H9 (cell line): Measurements from ENCODE around the gene UPF3A. TPM values are rescaled to one million over a fixed set of nuclear protein-coding genes. Genes with fewer than 3 reads are reported as not detected.

Experiments
- DNase-seq: peaks from one replicate; pipeline ENCODE4 v3.0.0-alpha.2; 2017
- H2AFZ ChIP-seq: one replicate; pipeline ENCODE4 v1.6.1; 2013; ENCODE audit warnings: mild to moderate bottlenecking, low read length, control low read depth, moderate library complexity
- H2AK5ac ChIP-seq: 2 replicates; pipeline ENCODE4 v1.6.1; 2013; ENCODE audit warnings: low read length, control low read depth, mixed read lengths; ENCODE audit not compliant: insufficient read length
- H2BK120ac ChIP-seq: one replicate; pipeline ENCODE4 v1.6.1; 2013; ENCODE audit warnings: low read depth, mild to moderate bottlenecking, low read length, control low read depth, inconsistent platforms; ENCODE audit not compliant: poor library complexity, severe bottlenecking
- H2BK12ac ChIP-seq: 2 replicates; pipeline ENCODE4 v1.6.1; 2013; ENCODE audit warnings: low read length, control low read depth, mixed read lengths, low read depth; ENCODE audit not compliant: insufficient read length
- H2BK15ac ChIP-seq: 2 replicates; pipeline ENCODE4 v1.6.1; 2013; ENCODE audit warnings: low read depth, low read length, control low read depth
- H2BK20ac ChIP-seq: one replicate; pipeline ENCODE4 v1.6.1; 2013; ENCODE audit warnings: low read depth, mild to moderate bottlenecking, low read length, control low read depth, inconsistent platforms; ENCODE audit not compliant: poor library complexity, severe bottlenecking
- H2BK5ac ChIP-seq: 2 replicates; pipeline ENCODE4 v1.6.1; 2013; ENCODE audit warnings: low read length, control low read depth, mixed read lengths; ENCODE audit not compliant: insufficient read length
- H3K14ac ChIP-seq: 2 replicates; pipeline ENCODE4 v1.6.1; 2013; ENCODE audit warnings: low read length, control low read depth; ENCODE audit not compliant: insufficient read depth
- H3K18ac ChIP-seq: 2 replicates; pipeline ENCODE4 v1.6.1; 2013; ENCODE audit warnings: low read depth, mild to moderate bottlenecking, mixed read lengths, low read length, control low read depth; ENCODE audit not compliant: insufficient read length
- H3K23ac ChIP-seq: 2 replicates; pipeline ENCODE4 v1.6.1; 2013; ENCODE audit warnings: low read length, control low read depth, mixed read lengths, low read depth; ENCODE audit not compliant: insufficient read length
- H3K23me2 ChIP-seq: 2 replicates; pipeline ENCODE4 v1.6.1; 2013; ENCODE audit warnings: low read depth, mild to moderate bottlenecking, mixed read lengths, low read length, control low read depth; ENCODE audit not compliant: insufficient read length, poor library complexity, severe bottlenecking
- H3K27ac ChIP-seq: 2 replicates; pipeline ENCODE4 v1.5.1; 2013; ENCODE audit warnings: low read length, control low read depth, mixed read lengths, low read depth; ENCODE audit not compliant: insufficient read length
- H3K27me3 ChIP-seq: 2 replicates; pipeline ENCODE4 v1.6.1; 2013; ENCODE audit warnings: low read length, control low read depth, inconsistent platforms; ENCODE audit not compliant: insufficient read depth
- H3K4ac ChIP-seq: 2 replicates; pipeline ENCODE4 v1.6.1; 2013; ENCODE audit warnings: low read depth, mild to moderate bottlenecking, control low read depth, inconsistent platforms, low read length, moderate library complexity
- H3K4me1 ChIP-seq: 2 replicates; pipeline ENCODE4 v1.6.1; 2013; ENCODE audit warnings: low read length, control low read depth, inconsistent platforms; ENCODE audit not compliant: insufficient read depth
- H3K4me2 ChIP-seq: 2 replicates; pipeline ENCODE4 v1.6.1; 2013; ENCODE audit warnings: low read length, control low read depth, mixed read lengths; ENCODE audit not compliant: insufficient read length, insufficient read depth
- H3K56ac ChIP-seq: 2 replicates; pipeline ENCODE4 v1.6.1; 2013; ENCODE audit warnings: low read depth, mild to moderate bottlenecking, mixed read lengths, low read length, control low read depth; ENCODE audit not compliant: insufficient read length
- H3K79me1 ChIP-seq: 2 replicates; pipeline ENCODE4 v1.6.1; 2013; ENCODE audit warnings: low read depth, mild to moderate bottlenecking, moderate library complexity, low read length, control low read depth, inconsistent platforms; ENCODE audit not compliant: insufficient read depth, poor library complexity, severe bottlenecking
- H3K79me2 ChIP-seq: 2 replicates; pipeline ENCODE4 v1.6.1; 2013; ENCODE audit warnings: low read length, control low read depth, inconsistent platforms; ENCODE audit not compliant: insufficient read depth
- H3K9ac ChIP-seq: 2 replicates; pipeline ENCODE4 v1.6.1; 2013; ENCODE audit warnings: low read length, control low read depth, mixed read lengths; ENCODE audit not compliant: insufficient read length; ENCODE audit errors: extremely low read depth
- H3K9me3 ChIP-seq: one replicate; pipeline ENCODE4 v1.6.1; 2013; ENCODE audit warnings: low read depth, low read length, inconsistent platforms; ENCODE audit not compliant: control insufficient read depth
- H3T11ph ChIP-seq: one replicate; pipeline ENCODE4 v1.6.1; 2013; ENCODE audit warnings: mild to moderate bottlenecking, low read length, control low read depth, inconsistent platforms
- H4K20me1 ChIP-seq: one replicate; pipeline ENCODE4 v1.6.1; 2013; ENCODE audit not compliant: control insufficient read depth, insufficient read length, insufficient read depth
- H4K5ac ChIP-seq: 2 replicates; pipeline ENCODE4 v1.6.1; 2013; ENCODE audit warnings: low read depth, mild to moderate bottlenecking, mixed read lengths, low read length, control low read depth; ENCODE audit not compliant: insufficient read length
- H4K8ac ChIP-seq: replicated peaks from 2 replicates; pipeline ENCODE4 v1.6.1; 2013; ENCODE audit warnings: low read length, control low read depth, mixed read lengths, low read depth; ENCODE audit not compliant: insufficient read length
- H4K91ac ChIP-seq: 2 replicates; pipeline ENCODE4 v1.6.1; 2013; ENCODE audit warnings: low read depth, mild to moderate bottlenecking, moderate library complexity, mixed read lengths, low read length, control low read depth; ENCODE audit not compliant: insufficient read length
- H3K27ac Mint-ChIP-seq, 3 experiments: 2 replicates in 2 of 3; 3 replicates in 1 of 3; pipeline ENCODE4 v1.8.0; 2020 to 2021; ENCODE audit warnings: mixed read lengths in 3 of 3, mild to moderate bottlenecking in 1 of 3, moderate library complexity in 1 of 3
- H3K27me3 Mint-ChIP-seq: 2 replicates; pipeline ENCODE4 v1.8.0; 2021; ENCODE audit warnings: low read depth, mild to moderate bottlenecking, moderate library complexity, mixed read lengths
- H3K36me3 Mint-ChIP-seq, 3 experiments: 2 replicates in 2 of 3; 3 replicates in 1 of 3; pipeline ENCODE4 v1.8.0; 2020 to 2021; ENCODE audit warnings: low read depth in 3 of 3, mixed read lengths in 3 of 3; ENCODE audit not compliant: insufficient read depth in 1 of 3
- H3K4me1 Mint-ChIP-seq, 2 experiments: 2 replicates each; pipeline ENCODE4 v1.8.0; 2020; ENCODE audit warnings: mixed read lengths in 2 of 2
- H3K4me3 Mint-ChIP-seq, 2 experiments: 2 replicates in 1 of 2; 3 replicates in 1 of 2; pipeline ENCODE4 v1.8.0; 2020 to 2021; ENCODE audit warnings: mild to moderate bottlenecking in 2 of 2, mixed read lengths in 2 of 2, moderate library complexity in 1 of 2
- H3K9me3 Mint-ChIP-seq, 2 experiments: 2 replicates in 1 of 2; 3 replicates in 1 of 2; pipeline ENCODE4 v1.8.0; 2020; ENCODE audit warnings: mild to moderate bottlenecking in 2 of 2, mixed read lengths in 2 of 2, moderate library complexity in 1 of 2
- WGBS: extraction: QIAGEN DNeasy Blood & Tissue Kit; methylation state at CpG from one replicate; pipeline ENCODE4 v1.1.7; 2013; ENCODE audit warnings: missing lambda C conversion rate, low lambda C conversion rate, mixed read lengths; ENCODE audit not compliant: insufficient read length; ENCODE audit errors: extremely low coverage; 5-methylcytosine and 5-hydroxymethylcytosine counted together
- total RNA-seq: library from RNA; stranded (reverse); gene quantifications from 2 replicates; pipeline ENCODE4 v1.2.1, GENCODE V29; 2021
- TF ChIP-seq, protein P1 (sequence below): fragments of 200-600 bp; sonication (generic); conservative IDR thresholded peaks from 3 replicates; pipeline ENCODE4 v1.8.0; 2021; ENCODE audit warnings: antibody characterized with exemption, mild to moderate bottlenecking

The UPF3A gene
- total RNA-seq, 1 experiment from 2014 or later, result 81.8 TPM

DNA sequence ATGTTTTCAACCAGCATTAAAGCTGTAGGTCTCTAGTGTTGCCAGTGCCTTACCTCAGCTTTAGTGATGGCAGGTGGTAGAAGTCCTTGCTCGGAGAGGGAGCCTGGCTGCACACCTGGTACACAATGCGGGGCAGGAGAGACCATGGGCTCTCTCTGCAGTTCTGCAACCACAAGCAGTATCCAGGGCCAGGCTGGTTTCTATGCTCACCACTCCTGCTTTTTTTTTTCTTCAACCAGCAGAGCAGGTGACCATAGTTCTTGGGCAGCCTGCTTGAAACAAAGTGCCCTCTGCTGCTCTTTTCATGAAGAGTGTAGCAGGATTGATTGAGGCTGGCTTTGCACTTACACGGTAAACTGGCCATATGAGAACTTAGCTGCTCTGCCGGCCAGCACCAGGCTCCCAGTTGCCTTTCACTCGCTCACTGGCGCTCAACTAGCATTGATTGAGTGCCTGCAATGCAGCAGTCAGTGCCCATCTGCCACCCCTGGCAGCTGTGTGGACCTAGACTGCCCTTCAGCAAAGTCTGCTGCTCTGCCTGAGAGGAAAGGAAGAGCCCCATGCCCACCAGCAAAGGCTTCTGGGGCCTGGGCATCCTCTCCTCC is 28.5 kb downstream of the UPF3A start:
- no peaks in the 10 kb centered on the region for H4K20me1 ChIP-seq
- H3T11ph ChIP-seq, result no peak overlapping the region
- no peak overlapping the region for H4K91ac ChIP-seq
- H3K9ac ChIP-seq, result no peak overlapping the region
- no peaks in the 10 kb centered on the region for H3K27me3 ChIP-seq
- H2BK5ac ChIP-seq, result no peak overlapping the region
- H3K79me1 ChIP-seq, result no peaks in the 10 kb centered on the region
- no peak overlapping the region for H2BK120ac ChIP-seq
- no peak overlapping the region for H4K5ac ChIP-seq
- no peak overlapping the region for H3K56ac ChIP-seq
- no peak overlapping the region for H2AK5ac ChIP-seq
- no peak overlapping the region for H4K8ac ChIP-seq
- TF ChIP-seq, protein P1, sequence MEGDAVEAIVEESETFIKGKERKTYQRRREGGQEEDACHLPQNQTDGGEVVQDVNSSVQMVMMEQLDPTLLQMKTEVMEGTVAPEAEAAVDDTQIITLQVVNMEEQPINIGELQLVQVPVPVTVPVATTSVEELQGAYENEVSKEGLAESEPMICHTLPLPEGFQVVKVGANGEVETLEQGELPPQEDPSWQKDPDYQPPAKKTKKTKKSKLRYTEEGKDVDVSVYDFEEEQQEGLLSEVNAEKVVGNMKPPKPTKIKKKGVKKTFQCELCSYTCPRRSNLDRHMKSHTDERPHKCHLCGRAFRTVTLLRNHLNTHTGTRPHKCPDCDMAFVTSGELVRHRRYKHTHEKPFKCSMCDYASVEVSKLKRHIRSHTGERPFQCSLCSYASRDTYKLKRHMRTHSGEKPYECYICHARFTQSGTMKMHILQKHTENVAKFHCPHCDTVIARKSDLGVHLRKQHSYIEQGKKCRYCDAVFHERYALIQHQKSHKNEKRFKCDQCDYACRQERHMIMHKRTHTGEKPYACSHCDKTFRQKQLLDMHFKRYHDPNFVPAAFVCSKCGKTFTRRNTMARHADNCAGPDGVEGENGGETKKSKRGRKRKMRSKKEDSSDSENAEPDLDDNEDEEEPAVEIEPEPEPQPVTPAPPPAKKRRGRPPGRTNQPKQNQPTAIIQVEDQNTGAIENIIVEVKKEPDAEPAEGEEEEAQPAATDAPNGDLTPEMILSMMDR, result no peak
- H3K36me3 Mint-ChIP-seq, result peaks cover 6 to 20% (median 17%) of the 10 kb centered on the region in 3 experiments; a peak in 6 of 7 replicates
- H2AFZ ChIP-seq, result no peak overlapping the region
- H3K27ac ChIP-seq, result no peak overlapping the region
- peaks cover under 1% of the 10 kb centered on the region; the same call in 1 of the 2 replicates for H3K79me2 ChIP-seq
- no peaks in the 10 kb centered on the region for H3K27me3 Mint-ChIP-seq
- H3K14ac ChIP-seq, result no peak overlapping the region
- H2BK12ac ChIP-seq, result no peak overlapping the region
- H3K4me1 Mint-ChIP-seq, result peaks cover 7 to 10% of the 10 kb centered on the region in 2 experiments
- no CpG with 5 or more reads among the region's 6 CpGs for WGBS
- no peak overlapping the region for H3K18ac ChIP-seq
- no peak overlapping the region for H3K4ac ChIP-seq
- no peak overlapping the region for H3K23ac ChIP-seq
- no peaks in the 10 kb centered on the region for H3K4me1 ChIP-seq
- no peak overlapping the region for H3K4me3 Mint-ChIP-seq
- no peak overlapping the region for H3K27ac Mint-ChIP-seq
- H2BK15ac ChIP-seq, result no peak overlapping the region
- no peaks in the 10 kb centered on the region for H3K9me3 Mint-ChIP-seq
- no peak overlapping the region for H3K4me2 ChIP-seq
- DNase-seq, result no peak
- H2BK20ac ChIP-seq, result no peak overlapping the region
- peaks cover 1% of the 10 kb centered on the region for H3K23me2 ChIP-seq
- H3K9me3 ChIP-seq, result no peaks in the 10 kb centered on the region
